ENCODE data around the gene THG1L. TPM values are rescaled to one million over a fixed set of nuclear protein-coding genes. Genes with fewer than 3 reads are reported as not detected.

THG1L gene
- total and polyA plus RNA-seq, 2 of the 13 experiments (the other 11 are each of a cell fraction or from before 2014, with no cell fraction given), result 16.6 to 17.2 TPM

DNA sequence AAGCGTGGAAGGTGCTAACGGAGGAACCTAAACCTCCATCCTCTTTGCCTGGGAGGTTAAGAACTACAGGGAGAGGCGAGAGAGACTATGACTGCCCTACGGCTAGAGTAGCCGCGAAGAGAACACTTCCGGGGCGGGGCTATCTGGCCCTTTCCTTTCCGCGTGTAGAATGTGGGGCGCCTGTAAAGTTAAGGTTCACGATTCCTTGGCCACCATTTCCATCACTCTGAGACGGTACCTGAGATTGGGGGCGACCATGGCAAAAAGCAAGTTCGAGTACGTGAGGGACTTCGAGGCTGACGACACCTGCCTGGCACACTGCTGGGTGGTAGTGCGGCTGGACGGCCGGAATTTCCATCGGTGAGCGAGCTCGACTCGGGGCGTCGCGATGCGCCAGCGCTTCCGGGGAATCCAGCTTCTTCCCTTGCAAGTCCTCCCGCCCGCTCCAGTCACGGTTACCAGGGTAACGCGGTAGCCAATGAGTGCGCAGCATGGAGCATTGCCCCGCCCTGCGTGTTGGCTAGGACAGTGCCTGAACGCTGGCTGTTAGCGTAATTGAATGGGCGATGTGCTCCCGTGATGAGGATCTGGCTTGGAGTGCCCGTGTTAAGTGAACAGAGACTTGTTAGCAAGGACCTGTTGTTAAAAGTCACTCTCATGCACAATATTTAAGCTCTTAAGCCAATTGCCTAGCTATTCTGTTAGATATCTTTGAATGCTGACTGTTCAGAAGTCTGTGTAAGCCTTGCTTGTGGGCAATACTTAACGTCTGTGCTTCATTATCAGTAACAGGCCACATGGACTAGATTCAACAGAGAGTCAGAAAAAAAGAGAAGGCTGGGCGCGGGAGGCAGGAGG is at the start of gene THG1L (continued):
- TF ChIP-seq, protein P1, sequence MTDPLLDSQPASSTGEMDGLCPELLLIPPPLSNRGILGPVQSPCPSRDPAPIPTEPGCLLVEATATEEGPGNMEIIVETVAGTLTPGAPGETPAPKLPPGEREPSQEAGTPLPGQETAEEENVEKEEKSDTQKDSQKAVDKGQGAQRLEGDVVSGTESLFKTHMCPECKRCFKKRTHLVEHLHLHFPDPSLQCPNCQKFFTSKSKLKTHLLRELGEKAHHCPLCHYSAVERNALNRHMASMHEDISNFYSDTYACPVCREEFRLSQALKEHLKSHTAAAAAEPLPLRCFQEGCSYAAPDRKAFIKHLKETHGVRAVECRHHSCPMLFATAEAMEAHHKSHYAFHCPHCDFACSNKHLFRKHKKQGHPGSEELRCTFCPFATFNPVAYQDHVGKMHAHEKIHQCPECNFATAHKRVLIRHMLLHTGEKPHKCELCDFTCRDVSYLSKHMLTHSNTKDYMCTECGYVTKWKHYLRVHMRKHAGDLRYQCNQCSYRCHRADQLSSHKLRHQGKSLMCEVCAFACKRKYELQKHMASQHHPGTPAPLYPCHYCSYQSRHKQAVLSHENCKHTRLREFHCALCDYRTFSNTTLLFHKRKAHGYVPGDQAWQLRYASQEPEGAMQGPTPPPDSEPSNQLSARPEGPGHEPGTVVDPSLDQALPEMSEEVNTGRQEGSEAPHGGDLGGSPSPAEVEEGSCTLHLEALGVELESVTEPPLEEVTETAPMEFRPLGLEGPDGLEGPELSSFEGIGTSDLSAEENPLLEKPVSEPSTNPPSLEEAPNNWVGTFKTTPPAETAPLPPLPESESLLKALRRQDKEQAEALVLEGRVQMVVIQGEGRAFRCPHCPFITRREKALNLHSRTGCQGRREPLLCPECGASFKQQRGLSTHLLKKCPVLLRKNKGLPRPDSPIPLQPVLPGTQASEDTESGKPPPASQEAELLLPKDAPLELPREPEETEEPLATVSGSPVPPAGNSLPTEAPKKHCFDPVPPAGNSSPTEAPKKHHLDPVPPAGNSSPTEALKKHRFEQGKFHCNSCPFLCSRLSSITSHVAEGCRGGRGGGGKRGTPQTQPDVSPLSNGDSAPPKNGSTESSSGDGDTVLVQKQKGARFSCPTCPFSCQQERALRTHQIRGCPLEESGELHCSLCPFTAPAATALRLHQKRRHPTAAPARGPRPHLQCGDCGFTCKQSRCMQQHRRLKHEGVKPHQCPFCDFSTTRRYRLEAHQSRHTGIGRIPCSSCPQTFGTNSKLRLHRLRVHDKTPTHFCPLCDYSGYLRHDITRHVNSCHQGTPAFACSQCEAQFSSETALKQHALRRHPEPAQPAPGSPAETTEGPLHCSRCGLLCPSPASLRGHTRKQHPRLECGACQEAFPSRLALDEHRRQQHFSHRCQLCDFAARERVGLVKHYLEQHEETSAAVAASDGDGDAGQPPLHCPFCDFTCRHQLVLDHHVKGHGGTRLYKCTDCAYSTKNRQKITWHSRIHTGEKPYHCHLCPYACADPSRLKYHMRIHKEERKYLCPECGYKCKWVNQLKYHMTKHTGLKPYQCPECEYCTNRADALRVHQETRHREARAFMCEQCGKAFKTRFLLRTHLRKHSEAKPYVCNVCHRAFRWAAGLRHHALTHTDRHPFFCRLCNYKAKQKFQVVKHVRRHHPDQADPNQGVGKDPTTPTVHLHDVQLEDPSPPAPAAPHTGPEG (CRISPR knock-in tag; IDR thresholded peaks at IDR 0.05), result peak; percentile 44; the same call in 1 of the 2 replicates
- TF ChIP-seq, protein P2, sequence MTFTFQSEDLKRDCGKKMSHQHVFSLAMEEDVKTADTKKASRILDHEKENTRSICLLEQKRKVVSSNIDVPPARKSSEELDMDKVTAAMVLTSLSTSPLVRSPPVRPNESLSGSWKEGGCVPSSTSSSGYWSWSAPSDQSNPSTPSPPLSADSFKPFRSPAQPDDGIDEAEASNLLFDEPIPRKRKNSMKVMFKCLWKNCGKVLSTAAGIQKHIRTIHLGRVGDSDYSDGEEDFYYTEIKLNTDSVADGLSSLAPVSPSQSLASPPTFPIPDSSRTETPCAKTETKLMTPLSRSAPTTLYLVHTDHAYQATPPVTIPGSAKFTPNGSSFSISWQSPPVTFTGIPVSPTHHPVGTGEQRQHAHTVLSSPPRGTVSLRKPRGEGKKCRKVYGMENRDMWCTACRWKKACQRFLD (CRISPR knock-in tag; IDR thresholded peaks at IDR 0.05; ENCODE audit: borderline replicate concordance), result 0 out of 2 replicates have a peak, but pooled peaks have one; percentile 67
- TF ChIP-seq, protein P3, sequence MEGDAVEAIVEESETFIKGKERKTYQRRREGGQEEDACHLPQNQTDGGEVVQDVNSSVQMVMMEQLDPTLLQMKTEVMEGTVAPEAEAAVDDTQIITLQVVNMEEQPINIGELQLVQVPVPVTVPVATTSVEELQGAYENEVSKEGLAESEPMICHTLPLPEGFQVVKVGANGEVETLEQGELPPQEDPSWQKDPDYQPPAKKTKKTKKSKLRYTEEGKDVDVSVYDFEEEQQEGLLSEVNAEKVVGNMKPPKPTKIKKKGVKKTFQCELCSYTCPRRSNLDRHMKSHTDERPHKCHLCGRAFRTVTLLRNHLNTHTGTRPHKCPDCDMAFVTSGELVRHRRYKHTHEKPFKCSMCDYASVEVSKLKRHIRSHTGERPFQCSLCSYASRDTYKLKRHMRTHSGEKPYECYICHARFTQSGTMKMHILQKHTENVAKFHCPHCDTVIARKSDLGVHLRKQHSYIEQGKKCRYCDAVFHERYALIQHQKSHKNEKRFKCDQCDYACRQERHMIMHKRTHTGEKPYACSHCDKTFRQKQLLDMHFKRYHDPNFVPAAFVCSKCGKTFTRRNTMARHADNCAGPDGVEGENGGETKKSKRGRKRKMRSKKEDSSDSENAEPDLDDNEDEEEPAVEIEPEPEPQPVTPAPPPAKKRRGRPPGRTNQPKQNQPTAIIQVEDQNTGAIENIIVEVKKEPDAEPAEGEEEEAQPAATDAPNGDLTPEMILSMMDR (CRISPR knock-in tag; IDR thresholded peaks at IDR 0.05), result no peak
- TF ChIP-seq RFXAP (CRISPR knock-in tag; IDR thresholded peaks at IDR 0.05; ENCODE audit: borderline replicate concordance), result peak; percentile 72; the same call in 1 of the 2 replicates
- 0 out of 2 replicates have a peak, but pooled peaks have one; percentile 42 for TF ChIP-seq ZNF772 (CRISPR knock-in tag; IDR thresholded peaks at IDR 0.05)
- TF ChIP-seq, protein P4, sequence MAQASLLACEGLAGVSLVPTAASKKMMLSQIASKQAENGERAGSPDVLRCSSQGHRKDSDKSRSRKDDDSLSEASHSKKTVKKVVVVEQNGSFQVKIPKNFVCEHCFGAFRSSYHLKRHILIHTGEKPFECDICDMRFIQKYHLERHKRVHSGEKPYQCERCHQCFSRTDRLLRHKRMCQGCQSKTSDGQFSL (CRISPR knock-in tag; IDR thresholded peaks at IDR 0.05), result 0 out of 2 replicates have a peak, but pooled peaks have one; percentile 40
- 0 out of 2 replicates have a peak, but pooled peaks have one; percentile 54 for TF ChIP-seq SATB2 (CRISPR knock-in tag; IDR thresholded peaks at IDR 0.05)
- no peak for TF ChIP-seq ZNF253 (CRISPR knock-in tag; IDR thresholded peaks at IDR 0.05; ENCODE audit: borderline replicate concordance)
- peak; percentile 85; the same call in 2 of the 3 replicates for TF ChIP-seq MXI1 (IDR thresholded peaks at IDR 0.05; ENCODE audit: borderline replicate concordance, low read depth, low read length)
- TF ChIP-seq ELF3 (CRISPR knock-in tag; IDR thresholded peaks at IDR 0.05), result peak; percentile 36; the same call in 1 of the 2 replicates
- TF ChIP-seq, protein P5, sequence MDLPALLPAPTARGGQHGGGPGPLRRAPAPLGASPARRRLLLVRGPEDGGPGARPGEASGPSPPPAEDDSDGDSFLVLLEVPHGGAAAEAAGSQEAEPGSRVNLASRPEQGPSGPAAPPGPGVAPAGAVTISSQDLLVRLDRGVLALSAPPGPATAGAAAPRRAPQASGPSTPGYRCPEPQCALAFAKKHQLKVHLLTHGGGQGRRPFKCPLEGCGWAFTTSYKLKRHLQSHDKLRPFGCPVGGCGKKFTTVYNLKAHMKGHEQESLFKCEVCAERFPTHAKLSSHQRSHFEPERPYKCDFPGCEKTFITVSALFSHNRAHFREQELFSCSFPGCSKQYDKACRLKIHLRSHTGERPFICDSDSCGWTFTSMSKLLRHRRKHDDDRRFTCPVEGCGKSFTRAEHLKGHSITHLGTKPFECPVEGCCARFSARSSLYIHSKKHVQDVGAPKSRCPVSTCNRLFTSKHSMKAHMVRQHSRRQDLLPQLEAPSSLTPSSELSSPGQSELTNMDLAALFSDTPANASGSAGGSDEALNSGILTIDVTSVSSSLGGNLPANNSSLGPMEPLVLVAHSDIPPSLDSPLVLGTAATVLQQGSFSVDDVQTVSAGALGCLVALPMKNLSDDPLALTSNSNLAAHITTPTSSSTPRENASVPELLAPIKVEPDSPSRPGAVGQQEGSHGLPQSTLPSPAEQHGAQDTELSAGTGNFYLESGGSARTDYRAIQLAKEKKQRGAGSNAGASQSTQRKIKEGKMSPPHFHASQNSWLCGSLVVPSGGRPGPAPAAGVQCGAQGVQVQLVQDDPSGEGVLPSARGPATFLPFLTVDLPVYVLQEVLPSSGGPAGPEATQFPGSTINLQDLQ (CRISPR knock-in tag; IDR thresholded peaks at IDR 0.05), result no peak
- TF ChIP-seq ASH2L (IDR thresholded peaks at IDR 0.05; ENCODE audit: insufficient read length, low read depth, low read length), result peak; percentile 87
- TF ChIP-seq NONO (IDR thresholded peaks at IDR 0.05), result no peak
- TF ChIP-seq NONO (CRISPR knock-in tag; conservative IDR thresholded peaks at IDR 0.05), result peak; percentile 92
- TF ChIP-seq GLI4 (CRISPR knock-in tag; IDR thresholded peaks at IDR 0.05; ENCODE audit: borderline replicate concordance), result no peak

All from HepG2 (cell line).